Activated CD4-positive, alpha-beta T cell treated with anti-CD3 and anti-CD28 coated beads, Interleukin-2, amount 50 U/mL, for 16 hours (primary cell): ENCODE measurements around the gene C3orf20.
A peak's percentile ranks its signal among the peaks of the same experiment; 100 is the strongest.

Source experiments
- DNase-seq: peaks from one replicate; pipeline ENCODE4 v3.0.0-alpha.2; 2020

The C3orf20 gene

GRCh38 chr3:14780927-14781507 is 106.1 kb downstream of the C3orf20 start:
- DNase-seq, result peak; percentile 38

GRCh38 chr3:14783480-14784086 is 108.6 kb downstream of the C3orf20 start:
- DNase-seq, result no peak

GRCh38 chr3:14784087-14784681 is 109.2 kb downstream of the C3orf20 start:
- no peak for DNase-seq

GRCh38 chr3:14785207-14786155 is 110.5 kb downstream of the C3orf20 start:
- DNase-seq, result no peak

- DNase-seq, result no peak
These were observed 111.4 kb downstream of the C3orf20 start for GRCh38 chr3:14786369-14786768.

- DNase-seq, result no peak
These were observed 112.7 kb downstream of the C3orf20 start for GRCh38 chr3:14787630-14788029.

- DNase-seq, result no peak
These were observed 113.7 kb downstream of the C3orf20 start for GRCh38 chr3:14788644-14789043.

GRCh38 chr3:14789221-14789620 is 114.3 kb downstream of the C3orf20 start:
- no peak for DNase-seq

GRCh38 chr3:14789640-14790285 is 114.8 kb downstream of the C3orf20 start:
- DNase-seq, result no peak

GRCh38 chr3:14791343-14791945 is 116.5 kb downstream of the C3orf20 start:
- DNase-seq, result peak; percentile 51

- no peak for DNase-seq
These were observed 117.8 kb downstream of the C3orf20 start for GRCh38 chr3:14792691-14793121.

GRCh38 chr3:14793126-14793857 is 118.4 kb downstream of the C3orf20 start:
- DNase-seq, result no peak

GRCh38 chr3:14793858-14794234 is 118.9 kb downstream of the C3orf20 start:
- DNase-seq, result no peak

- no peak for DNase-seq
These were observed 119.5 kb downstream of the C3orf20 start for GRCh38 chr3:14794435-14794834.

- DNase-seq, result no peak
These were observed 121.1 kb downstream of the C3orf20 start for GRCh38 chr3:14795996-14796395.

- no peak for DNase-seq
These were observed 121.6 kb downstream of the C3orf20 start for GRCh38 chr3:14796403-14797077.

- no peak for DNase-seq
These were observed 122.8 kb downstream of the C3orf20 start for GRCh38 chr3:14797731-14798130.

- no peak for DNase-seq
These were observed 123.3 kb downstream of the C3orf20 start for GRCh38 chr3:14798231-14798630.

GRCh38 chr3:14799146-14799545 is 124.2 kb downstream of the C3orf20 start:
- no peak for DNase-seq

- no peak for DNase-seq
These were observed 126.1 kb downstream of the C3orf20 start for GRCh38 chr3:14801031-14801430.
